Activated CD4-positive, alpha-beta T cell treated with anti-CD3 and anti-CD28 coated beads, Interleukin-10, Interleukin-2, amounts not matched to agents 100 ng/mL and 50 ng/mL, durations not matched to agents 16 hours and 8 hours (primary cell): ENCODE results near the gene CGA.
"Not testable (repeated sequence)": the region's sequence is repeated elsewhere in the genome, so short reads cannot be mapped to it uniquely, and the experiment has no call there.

ENCODE experiments used
- DNase-seq: peaks from one replicate; pipeline ENCODE4 v3.0.0-alpha.2; 2020

The CGA gene

GRCh38 chr6:87095087-87095509 lies at the start of gene CGA:
Gene CGA (minus strand): TSS chr6:87095106. CDS start chr6:87088200, 6,906 bp downstream.
- no peak for DNase-seq

DNA sequence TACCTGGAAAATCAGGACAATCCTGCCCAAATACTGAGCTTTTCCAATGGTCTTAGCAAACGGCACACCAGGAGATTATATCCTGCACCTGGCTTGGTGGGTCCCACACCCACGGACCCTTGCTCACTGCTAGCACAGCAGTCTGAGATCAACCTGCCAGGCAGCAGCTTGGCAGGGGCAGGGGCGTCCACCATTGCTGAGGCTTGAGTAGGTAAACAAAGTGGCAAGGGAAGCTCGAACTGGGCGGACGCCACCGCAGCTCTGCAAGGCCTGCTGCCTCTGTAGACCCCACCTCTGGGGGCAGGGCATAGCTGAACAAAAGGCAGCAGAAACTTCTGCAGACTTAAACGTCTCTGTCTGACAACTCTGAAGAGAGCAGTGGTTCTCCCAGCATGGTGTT lies 45.0 kb upstream of the CGA start:
- DNase-seq = not testable (repeated sequence)

DNA sequence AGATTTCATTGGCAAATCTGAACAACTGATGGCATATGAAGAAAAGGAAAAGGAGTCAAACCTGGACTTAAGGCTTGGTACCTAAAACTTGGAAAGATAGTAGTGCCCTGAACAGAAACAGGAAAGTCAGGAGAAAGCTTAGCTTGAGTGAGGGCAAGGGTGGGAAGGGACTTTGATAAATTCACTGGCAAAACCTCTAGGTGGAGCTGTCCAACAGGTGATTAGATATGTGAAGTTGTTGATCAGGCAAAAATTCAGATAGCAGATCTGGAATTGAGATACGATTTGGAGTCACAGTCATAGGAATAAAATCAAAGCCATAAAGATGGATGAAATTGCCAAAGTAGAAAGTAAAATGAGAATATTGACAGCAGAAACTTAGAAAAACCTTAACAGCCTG lies 44.3 kb upstream of the CGA start:
- DNase-seq = peak; percentile 70

DNA sequence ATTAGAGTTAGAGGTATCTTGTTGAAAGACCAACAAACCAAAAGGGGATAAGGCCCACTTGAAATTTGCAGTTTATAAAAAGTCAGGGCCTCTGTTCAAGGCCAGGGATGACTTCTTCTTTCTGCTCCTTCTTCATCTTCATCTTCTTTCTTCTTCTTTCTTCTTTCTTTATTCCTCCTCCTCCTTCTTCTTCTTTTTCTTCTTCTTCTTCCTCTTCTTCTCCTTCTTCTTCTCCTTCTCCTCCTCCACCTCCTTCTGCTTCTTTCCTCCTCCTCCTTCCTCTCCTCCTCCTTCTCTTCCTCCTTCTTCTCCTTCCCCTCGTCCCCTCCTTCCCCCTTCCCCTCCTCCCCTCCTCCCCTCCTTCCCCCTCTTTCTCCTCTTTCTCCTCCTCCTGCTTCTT lies 42.1 kb upstream of the CGA start:
- DNase-seq = no peak

- DNase-seq = no peak
These were observed 32.8 kb upstream of the CGA start for GRCh38 chr6:87127737-87128136.

DNA sequence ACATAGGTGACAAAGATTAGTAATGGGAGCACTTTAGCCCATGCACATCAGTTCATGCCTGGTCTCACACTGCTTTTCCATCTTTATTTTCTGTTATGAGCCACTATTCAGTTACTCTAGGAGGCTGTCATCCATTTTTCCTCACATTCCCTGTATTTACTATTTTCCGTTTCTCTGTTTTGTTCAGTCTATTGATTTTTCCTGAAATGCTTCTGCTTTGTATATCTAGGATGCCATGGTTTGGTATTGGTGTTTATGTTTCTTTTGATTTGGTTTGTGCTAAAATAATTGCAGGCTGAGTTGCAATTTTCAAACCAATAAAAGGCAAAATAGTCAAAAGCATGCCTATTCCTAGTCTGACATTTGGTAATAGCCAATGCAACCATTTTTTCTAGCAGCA lies 31.6 kb upstream of the CGA start:
- no peak for DNase-seq

- no peak for DNase-seq
These were observed 29.2 kb upstream of the CGA start for GRCh38 chr6:87124074-87124473.

DNA sequence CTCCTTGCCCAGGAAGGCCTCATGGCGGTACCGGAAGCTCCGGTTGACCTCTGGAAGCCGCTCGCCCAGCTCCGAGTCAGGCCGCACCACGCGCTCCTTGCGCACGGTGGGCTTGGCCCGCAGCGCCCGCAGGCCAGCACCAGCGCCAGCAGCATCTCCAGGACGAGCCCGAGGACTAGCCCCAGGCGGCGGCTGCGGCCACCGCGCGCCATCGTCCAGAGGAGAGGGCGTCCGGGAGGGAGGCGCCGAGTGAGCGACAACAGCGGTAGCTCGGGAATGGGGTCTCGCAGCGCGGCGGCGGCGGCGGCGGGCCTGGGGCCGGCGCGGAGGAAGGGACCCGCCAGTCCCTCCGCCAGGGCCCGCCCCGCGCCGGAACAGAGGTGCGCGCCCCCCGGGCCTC lies 27.6 kb upstream of the CGA start:
- no peak for DNase-seq

GRCh38 chr6:87118054-87118453 lies 23.1 kb upstream of the CGA start:
- DNase-seq = no peak

- no peak for DNase-seq
These were observed 22.0 kb upstream of the CGA start for GRCh38 chr6:87116922-87117321.

GRCh38 chr6:87115402-87116135 lies 20.7 kb upstream of the CGA start:
- peak; percentile 49 for DNase-seq

GRCh38 chr6:87110636-87111035 lies 15.7 kb upstream of the CGA start:
- no peak for DNase-seq

- DNase-seq = no peak
These were observed 10.9 kb upstream of the CGA start for GRCh38 chr6:87105823-87106222.

DNA sequence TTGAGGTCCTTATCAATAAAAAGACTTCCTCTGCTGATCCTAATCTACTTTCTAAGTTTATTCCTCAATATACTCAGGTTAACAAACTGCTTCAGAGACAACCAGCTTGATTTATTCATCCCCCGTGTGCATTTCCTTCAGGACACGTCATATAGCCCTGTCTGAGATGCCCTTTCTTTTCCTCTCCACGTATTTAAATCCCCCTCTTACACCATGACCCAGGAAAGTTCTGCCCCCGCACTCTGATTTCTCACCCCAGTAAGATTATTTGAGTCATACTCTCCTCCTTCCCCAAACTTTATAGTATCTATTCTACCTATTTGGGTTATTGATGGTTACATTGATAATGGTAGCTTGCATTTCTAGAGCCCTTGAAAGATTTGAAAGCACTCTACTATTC lies 9.8 kb upstream of the CGA start:
- peak; percentile 4 for DNase-seq

- peak; percentile 19 for DNase-seq
These were observed 9.2 kb upstream of the CGA start for GRCh38 chr6:87103977-87104601.

- DNase-seq = no peak
These were observed 7.3 kb upstream of the CGA start for GRCh38 chr6:87102151-87102621.

GRCh38 chr6:87101067-87101466 lies 6.2 kb upstream of the CGA start:
- no peak for DNase-seq

GRCh38 chr6:87100216-87100615 lies 5.3 kb upstream of the CGA start:
- DNase-seq = no peak

GRCh38 chr6:87099472-87099871 lies 4.6 kb upstream of the CGA start:
- DNase-seq = no peak

- DNase-seq = no peak
These were observed 330 bp downstream of the CGA start for GRCh38 chr6:87094576-87094975.

DNA sequence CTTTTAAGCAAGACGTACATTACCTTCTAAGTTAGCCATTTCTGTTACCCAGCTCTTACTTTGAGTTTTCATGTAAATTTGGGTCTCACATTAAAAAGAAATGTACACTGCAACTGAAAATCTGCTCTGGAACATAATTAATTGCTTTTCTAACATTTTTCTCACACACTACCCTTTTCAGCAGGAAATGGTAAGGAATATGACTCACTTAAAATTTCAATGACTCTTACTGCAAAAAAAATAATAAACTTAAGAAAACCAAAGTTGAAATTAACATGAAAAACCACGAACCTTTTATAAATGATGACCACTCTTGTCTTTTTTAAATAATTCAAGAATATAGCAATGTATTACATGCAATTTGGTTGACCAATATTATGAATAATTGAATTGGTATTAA lies 1.3 kb downstream of the CGA start:
- no peak for DNase-seq

GRCh38 chr6:87093199-87093598 lies 1.7 kb downstream of the CGA start:
- no peak for DNase-seq

GRCh38 chr6:87092435-87092834 lies 2.5 kb downstream of the CGA start:
- no peak for DNase-seq

GRCh38 chr6:87089135-87089534 lies 5.8 kb downstream of the CGA start:
- DNase-seq = no peak

DNA sequence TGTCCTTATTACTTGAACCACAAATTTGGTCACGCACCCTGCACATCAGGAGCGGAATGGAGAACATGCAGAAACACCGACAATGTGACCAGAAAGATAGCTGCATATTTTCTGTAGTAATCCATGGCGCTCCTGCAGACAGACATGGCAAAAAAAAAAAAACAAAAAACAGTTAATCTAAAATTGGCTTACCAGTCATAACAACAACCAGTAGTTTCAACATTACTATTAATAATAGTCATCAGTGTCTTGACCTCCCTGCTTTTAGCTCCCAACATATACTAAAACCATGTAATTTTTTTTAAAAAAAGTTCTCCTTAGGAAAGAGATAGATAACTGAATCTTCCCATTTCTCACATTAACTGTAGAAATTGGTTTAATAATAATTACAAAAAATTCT lies 6.8 kb downstream of the CGA start:
- no peak for DNase-seq
